Measurements from ENCODE around the gene MCTP2.

Gene MCTP2

DNA sequence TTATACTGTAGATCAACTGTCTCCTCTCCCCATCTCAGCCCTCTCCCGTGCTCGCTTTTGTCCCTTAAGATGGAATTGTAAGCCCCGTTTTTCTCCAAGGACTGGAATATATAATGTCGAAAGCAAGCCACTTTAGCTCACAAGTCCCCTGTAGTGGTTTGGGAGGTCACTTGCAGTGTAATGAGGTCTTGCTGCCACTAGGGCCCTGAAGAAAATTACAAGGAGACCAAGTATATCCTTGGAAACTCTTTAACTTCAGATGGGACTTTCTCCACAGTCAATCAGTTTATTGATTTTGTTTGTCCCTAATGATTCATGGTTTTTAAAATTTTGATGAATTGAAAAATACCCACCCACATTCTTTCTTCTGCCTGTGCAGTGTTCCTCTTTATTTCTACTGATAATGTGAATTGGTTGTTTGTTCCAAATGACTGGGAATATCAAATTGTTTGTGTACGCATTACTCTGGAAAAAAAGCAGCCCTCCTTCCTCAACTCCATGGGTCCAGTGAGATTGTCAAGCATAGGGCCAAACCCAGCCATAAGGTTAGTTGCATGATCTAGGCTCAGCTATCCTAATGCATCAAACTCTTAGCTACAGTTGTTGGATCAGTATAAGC is 294.8 kb downstream of the MCTP2 start:
- no peak for DNase-seq (ENCODE audit: low read depth in 3 of 3)

DNA sequence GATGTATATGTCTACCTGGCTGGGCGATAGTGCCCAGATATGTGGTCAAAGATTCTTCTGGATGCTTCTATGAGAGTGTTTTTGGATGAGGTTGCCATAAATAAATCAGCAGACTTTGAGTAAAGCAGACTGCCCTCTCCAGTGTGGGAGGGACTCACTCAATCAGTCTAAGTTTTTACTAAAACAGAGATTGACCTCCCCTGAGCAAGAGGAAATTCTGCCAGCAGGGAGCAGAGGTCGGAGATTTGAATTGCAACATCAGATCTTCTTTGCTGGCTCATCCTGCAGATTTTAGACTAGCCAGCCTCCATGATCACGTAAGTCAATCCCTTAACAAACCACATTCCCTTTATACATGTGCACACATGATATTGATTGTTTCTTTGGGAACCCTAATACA is 300.9 kb downstream of the MCTP2 start:
- DNase-seq (ENCODE audit: low read depth in 3 of 3): no peak

All from stimulated activated CD4-positive, alpha-beta T cell treated with anti-CD3 and anti-CD28 coated beads, TNF-alpha, amount 100 ng/mL, for 4 hours (primary cell).